Body of pancreas (tissue), 4 donors: ENCODE measurements around the gene ZFAND3.

Experiments used
- POLR2A ChIP-seq, 3 donors: fragments of 450-650 bp; IDR thresholded peaks; one replicate each; pipeline ENCODE4 v1.6.1; 2016; ENCODE audit warnings: antibody characterized with exemption in 3 of 3, mild to moderate bottlenecking in 2 of 3
- TF ChIP-seq, protein P1 (sequence below), 7 experiments: fragments of 450-650 bp in 4 of 7; fragments of 200-600 bp in 3 of 7; sonication (generic) in 3 of 7; IDR thresholded peaks; one replicate each; pipeline ENCODE4 v1.5.1; 2016 to 2019; ENCODE audit warnings: antibody characterized with exemption in 7 of 7

DNA sequence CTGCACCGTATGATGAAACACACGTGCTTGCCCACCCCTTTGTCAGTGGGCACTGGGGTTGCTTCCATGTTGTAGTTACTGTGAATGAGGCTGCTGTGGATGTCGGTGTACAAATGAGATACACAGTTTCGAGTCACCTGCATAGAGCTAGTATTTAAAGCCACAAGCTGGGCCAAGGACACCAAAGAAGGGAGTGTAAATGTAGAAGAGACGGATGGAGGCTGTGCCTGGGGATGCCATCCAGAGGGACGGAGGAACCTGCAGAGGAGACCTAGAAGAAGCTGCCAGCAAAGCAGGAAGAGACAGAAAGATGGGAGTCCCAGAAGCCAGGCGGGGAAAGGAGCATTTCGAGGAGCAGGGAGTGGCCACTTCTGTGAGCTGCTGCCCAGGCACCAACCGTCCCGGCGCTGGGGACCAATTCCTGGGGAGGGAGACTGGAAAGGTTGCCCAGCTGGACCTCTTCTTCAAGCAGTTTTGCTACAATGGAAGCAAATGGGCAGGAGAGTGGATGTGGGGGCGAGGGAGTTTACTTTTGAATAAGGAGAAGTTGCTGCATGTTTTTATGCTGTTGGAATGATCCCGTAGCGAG lies 339.3 kb downstream of the ZFAND3 start:
- TF ChIP-seq, protein P1, sequence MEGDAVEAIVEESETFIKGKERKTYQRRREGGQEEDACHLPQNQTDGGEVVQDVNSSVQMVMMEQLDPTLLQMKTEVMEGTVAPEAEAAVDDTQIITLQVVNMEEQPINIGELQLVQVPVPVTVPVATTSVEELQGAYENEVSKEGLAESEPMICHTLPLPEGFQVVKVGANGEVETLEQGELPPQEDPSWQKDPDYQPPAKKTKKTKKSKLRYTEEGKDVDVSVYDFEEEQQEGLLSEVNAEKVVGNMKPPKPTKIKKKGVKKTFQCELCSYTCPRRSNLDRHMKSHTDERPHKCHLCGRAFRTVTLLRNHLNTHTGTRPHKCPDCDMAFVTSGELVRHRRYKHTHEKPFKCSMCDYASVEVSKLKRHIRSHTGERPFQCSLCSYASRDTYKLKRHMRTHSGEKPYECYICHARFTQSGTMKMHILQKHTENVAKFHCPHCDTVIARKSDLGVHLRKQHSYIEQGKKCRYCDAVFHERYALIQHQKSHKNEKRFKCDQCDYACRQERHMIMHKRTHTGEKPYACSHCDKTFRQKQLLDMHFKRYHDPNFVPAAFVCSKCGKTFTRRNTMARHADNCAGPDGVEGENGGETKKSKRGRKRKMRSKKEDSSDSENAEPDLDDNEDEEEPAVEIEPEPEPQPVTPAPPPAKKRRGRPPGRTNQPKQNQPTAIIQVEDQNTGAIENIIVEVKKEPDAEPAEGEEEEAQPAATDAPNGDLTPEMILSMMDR (IDR thresholded peaks at IDR 0.05) = no peak
- no peak for TF ChIP-seq POLR2A (IDR thresholded peaks at IDR 0.05)
